Astrocyte (in vitro differentiated cells and primary cell): ENCODE measurements around the gene PLEKHG3.

Experiments
- EZH2 ChIP-seq: IDR thresholded peaks from 2 replicates; pipeline ENCODE4 v1.6.1; 2012; ENCODE audit warnings: mild to moderate bottlenecking, low read length, inconsistent platforms; ENCODE audit not compliant: insufficient read depth
- TF ChIP-seq, protein P1 (sequence below): IDR thresholded peaks from 2 replicates; pipeline ENCODE4 v1.5.1; 2011; ENCODE audit warnings: low read depth, mild to moderate bottlenecking, inconsistent platforms, low read length, moderate library complexity; ENCODE audit not compliant: insufficient read depth

- TF ChIP-seq, protein P1, sequence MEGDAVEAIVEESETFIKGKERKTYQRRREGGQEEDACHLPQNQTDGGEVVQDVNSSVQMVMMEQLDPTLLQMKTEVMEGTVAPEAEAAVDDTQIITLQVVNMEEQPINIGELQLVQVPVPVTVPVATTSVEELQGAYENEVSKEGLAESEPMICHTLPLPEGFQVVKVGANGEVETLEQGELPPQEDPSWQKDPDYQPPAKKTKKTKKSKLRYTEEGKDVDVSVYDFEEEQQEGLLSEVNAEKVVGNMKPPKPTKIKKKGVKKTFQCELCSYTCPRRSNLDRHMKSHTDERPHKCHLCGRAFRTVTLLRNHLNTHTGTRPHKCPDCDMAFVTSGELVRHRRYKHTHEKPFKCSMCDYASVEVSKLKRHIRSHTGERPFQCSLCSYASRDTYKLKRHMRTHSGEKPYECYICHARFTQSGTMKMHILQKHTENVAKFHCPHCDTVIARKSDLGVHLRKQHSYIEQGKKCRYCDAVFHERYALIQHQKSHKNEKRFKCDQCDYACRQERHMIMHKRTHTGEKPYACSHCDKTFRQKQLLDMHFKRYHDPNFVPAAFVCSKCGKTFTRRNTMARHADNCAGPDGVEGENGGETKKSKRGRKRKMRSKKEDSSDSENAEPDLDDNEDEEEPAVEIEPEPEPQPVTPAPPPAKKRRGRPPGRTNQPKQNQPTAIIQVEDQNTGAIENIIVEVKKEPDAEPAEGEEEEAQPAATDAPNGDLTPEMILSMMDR, result no peak
- no peak for TF ChIP-seq EZH2
Observed at GRCh38 chr14:64787619-64788018, 83.4 kb downstream of the PLEKHG3 start.
